ENCODE measurements around the gene ACAA2.
"Not testable (repeated sequence)": the region's sequence is repeated elsewhere in the genome, so short reads cannot be mapped to it uniquely, and the experiment has no call there.

Gene ACAA2

DNA sequence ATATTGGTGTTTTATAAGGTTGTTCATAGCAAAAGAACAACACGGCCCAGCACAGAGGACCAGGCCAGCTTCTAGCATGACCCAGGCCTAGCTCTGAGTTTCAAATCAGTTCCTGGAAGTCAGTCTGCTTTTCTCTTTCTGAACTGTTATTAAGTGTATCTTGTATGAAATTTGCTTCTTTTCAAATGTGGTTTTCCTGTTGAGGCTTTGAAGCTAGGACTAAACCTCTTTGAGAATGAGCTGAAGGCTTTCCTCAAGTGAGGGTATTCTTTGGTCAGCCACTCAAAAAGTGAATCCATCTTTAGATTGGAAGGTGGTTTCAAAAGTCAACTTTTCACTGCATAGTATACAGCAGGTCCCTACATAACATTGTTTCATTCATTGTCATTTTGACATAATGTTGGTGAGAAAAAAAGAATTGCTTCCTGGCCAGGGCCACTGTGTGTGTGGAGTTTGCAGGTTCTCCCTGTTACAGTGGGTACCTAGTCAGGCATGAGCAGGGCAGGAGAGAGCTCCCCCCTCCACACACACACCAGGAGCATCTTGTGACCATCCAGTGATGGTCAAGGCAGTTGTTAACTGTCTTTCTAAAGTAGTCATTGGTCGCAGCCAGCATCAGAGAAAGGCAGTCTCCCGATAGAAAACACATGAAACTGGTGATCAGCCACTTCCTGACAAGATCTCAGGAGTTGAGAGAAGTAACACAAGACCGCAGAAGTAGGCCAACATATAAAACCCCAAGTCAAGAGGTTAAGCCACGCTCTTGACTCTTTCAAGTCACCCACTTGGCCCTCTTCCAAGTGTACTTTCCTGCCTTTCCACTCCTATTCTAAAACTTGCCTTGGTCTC is 6.7 kb upstream of the ACAA2 start:
- no peak for FAIRE-seq
- TF ChIP-seq POLR2A (IDR thresholded peaks at IDR 0.05; ENCODE audit: low read depth, low read length) (no peak), TAF1 (IDR thresholded peaks at IDR 0.05; ENCODE audit: borderline replicate concordance, low read depth, low read length) (no peak), POLR2AphosphoS5 (IDR thresholded peaks at IDR 0.05; ENCODE audit: low read depth, low read length) (no peak)
- no peak for DNase-seq (ENCODE audit: insufficient read length)

DNA sequence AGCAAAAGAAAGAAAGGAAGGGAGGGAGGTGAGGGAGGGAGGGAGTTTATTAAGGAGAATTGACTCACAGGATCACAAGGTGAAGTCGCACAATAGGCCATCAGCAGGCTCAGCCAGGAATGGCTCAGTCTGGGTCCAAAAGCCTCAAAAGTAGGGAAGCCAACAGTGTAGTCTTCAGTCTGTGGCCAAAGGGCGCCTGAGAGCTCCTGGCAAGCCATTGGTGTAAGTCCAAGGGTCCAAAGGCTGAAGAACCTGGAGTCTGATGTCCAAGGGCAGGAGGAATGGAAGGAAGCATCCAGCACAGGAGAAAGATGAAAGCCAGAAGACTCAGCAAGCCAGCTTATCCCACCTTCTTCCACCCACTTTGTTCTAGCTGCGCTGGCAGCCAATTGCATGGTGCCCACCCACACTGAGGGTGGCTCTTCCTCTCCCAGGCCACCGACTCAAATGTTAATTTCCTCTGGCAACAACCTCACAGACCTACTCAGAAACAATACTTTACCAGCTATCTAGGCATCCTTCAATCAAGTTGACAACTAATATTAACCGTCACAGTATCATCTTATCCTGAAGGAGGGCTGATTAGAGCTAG is 5.8 kb upstream of the ACAA2 start:
- DNase-seq (ENCODE audit: insufficient read length) = no peak

DNA sequence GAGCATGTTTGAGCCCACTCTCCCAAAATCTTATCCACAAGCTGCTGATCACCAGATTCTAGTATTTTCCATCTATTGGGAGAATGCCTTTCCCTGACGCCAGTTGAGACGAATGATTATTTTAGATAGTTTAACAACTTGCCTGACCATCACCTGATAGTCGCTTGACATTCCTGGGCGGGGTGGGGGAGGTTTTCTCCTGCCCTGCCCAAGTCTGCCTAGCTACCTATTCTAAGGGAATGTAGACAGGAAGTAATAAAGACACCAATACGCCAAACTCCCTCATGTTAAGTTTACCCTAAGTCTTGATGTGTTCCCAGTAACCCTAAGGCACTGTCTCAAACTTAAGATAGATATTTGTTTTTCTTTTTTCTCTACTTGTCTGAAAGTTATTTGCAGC is 4.6 kb upstream of the ACAA2 start:
- DNase-seq (ENCODE audit: insufficient read length) (no peak), FAIRE-seq (no peak)
- TF ChIP-seq POLR2AphosphoS5 (IDR thresholded peaks at IDR 0.05; ENCODE audit: low read depth, low read length) = no peak
- TF ChIP-seq POLR2A (IDR thresholded peaks at IDR 0.05; ENCODE audit: low read depth, low read length) = no peak
- no peak for TF ChIP-seq TAF1 (IDR thresholded peaks at IDR 0.05; ENCODE audit: borderline replicate concordance, low read depth, low read length)

More for the DNA sequence above, 5.8 kb upstream of the ACAA2 start:
- FAIRE-seq = no peak
- no peak for TF ChIP-seq POLR2A (IDR thresholded peaks at IDR 0.05; ENCODE audit: low read depth, low read length)
- TF ChIP-seq TAF1 (IDR thresholded peaks at IDR 0.05; ENCODE audit: borderline replicate concordance, low read depth, low read length) = no peak
- no peak for TF ChIP-seq POLR2AphosphoS5 (IDR thresholded peaks at IDR 0.05; ENCODE audit: low read depth, low read length)

- TF ChIP-seq POLR2A (IDR thresholded peaks at IDR 0.05; ENCODE audit: low read depth, low read length) (no peak), POLR2AphosphoS5 (IDR thresholded peaks at IDR 0.05; ENCODE audit: low read depth, low read length) (no peak), TAF1 (IDR thresholded peaks at IDR 0.05; ENCODE audit: borderline replicate concordance, low read depth, low read length) (no peak)
- DNase-seq (ENCODE audit: insufficient read length) (no peak), FAIRE-seq (no peak)
Observed at GRCh38 chr18:49815927-49816326, 2.6 kb upstream of the ACAA2 start.

DNA sequence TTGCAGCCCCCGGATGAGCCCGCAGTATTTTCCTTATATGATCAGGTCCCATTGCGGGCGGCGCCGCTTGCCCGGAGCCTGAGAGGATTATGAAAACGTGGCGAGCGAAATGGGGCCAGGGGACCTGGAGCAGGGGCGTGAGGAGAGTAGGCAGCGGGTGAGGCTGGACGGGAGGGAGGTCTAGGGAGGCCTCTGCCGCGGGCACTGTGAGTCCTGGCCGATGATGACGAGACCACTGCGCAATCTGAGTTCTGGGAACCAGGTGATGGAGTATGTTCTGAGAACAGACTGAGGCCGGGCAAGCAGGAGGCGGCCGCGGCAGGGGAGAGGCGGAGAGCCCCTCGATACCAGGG is 790 bp upstream of the ACAA2 start:
- no peak for FAIRE-seq
- TF ChIP-seq POLR2A (IDR thresholded peaks at IDR 0.05; ENCODE audit: low read depth, low read length) = no peak
- no peak for TF ChIP-seq TAF1 (IDR thresholded peaks at IDR 0.05; ENCODE audit: borderline replicate concordance, low read depth, low read length)
- no peak for TF ChIP-seq POLR2AphosphoS5 (IDR thresholded peaks at IDR 0.05; ENCODE audit: low read depth, low read length)
- no peak for DNase-seq (ENCODE audit: insufficient read length)

- no peak for FAIRE-seq
- DNase-seq (ENCODE audit: insufficient read length) = peak; percentile 19
- TF ChIP-seq POLR2AphosphoS5 (IDR thresholded peaks at IDR 0.05; ENCODE audit: low read depth, low read length) = no peak
- TF ChIP-seq POLR2A (IDR thresholded peaks at IDR 0.05; ENCODE audit: low read depth, low read length) = no peak
- no peak for TF ChIP-seq TAF1 (IDR thresholded peaks at IDR 0.05; ENCODE audit: borderline replicate concordance, low read depth, low read length)
Observed at GRCh38 chr18:49813069-49813318, 339 bp downstream of the ACAA2 start.

GRCh38 chr18:49812286-49813068 is 856 bp downstream of the ACAA2 start:
- DNase-seq (ENCODE audit: insufficient read length) (no peak), FAIRE-seq (no peak)
- TF ChIP-seq TAF1 (IDR thresholded peaks at IDR 0.05; ENCODE audit: borderline replicate concordance, low read depth, low read length) = no peak
- no peak for TF ChIP-seq POLR2A (IDR thresholded peaks at IDR 0.05; ENCODE audit: low read depth, low read length)
- TF ChIP-seq POLR2AphosphoS5 (IDR thresholded peaks at IDR 0.05; ENCODE audit: low read depth, low read length) = no peak

- FAIRE-seq = no peak
- TF ChIP-seq POLR2AphosphoS5 (IDR thresholded peaks at IDR 0.05; ENCODE audit: low read depth, low read length) (no peak), TAF1 (IDR thresholded peaks at IDR 0.05; ENCODE audit: borderline replicate concordance, low read depth, low read length) (no peak), POLR2A (IDR thresholded peaks at IDR 0.05; ENCODE audit: low read depth, low read length) (no peak)
- DNase-seq (ENCODE audit: insufficient read length) = no peak
Observed at GRCh38 chr18:49811151-49811938, 2.0 kb downstream of the ACAA2 start.

GRCh38 chr18:49808553-49809191 is 4.7 kb downstream of the ACAA2 start:
- not testable (repeated sequence) for DNase-seq (ENCODE audit: insufficient read length); FAIRE-seq

GRCh38 chr18:49804096-49804495 is 9.2 kb downstream of the ACAA2 start:
- TF ChIP-seq POLR2AphosphoS5 (IDR thresholded peaks at IDR 0.05; ENCODE audit: low read depth, low read length) = no peak
- no peak for TF ChIP-seq TAF1 (IDR thresholded peaks at IDR 0.05; ENCODE audit: borderline replicate concordance, low read depth, low read length)
- TF ChIP-seq POLR2A (IDR thresholded peaks at IDR 0.05; ENCODE audit: low read depth, low read length) = no peak

GRCh38 chr18:49802623-49803022 is 10.7 kb downstream of the ACAA2 start:
- TF ChIP-seq POLR2A (IDR thresholded peaks at IDR 0.05; ENCODE audit: low read depth, low read length) = no peak
- TF ChIP-seq POLR2AphosphoS5 (IDR thresholded peaks at IDR 0.05; ENCODE audit: low read depth, low read length) = no peak
- TF ChIP-seq TAF1 (IDR thresholded peaks at IDR 0.05; ENCODE audit: borderline replicate concordance, low read depth, low read length) = no peak
- FAIRE-seq = no peak
- no peak for DNase-seq (ENCODE audit: insufficient read length)

More at GRCh38 chr18:49804096-49804495, 9.2 kb downstream of the ACAA2 start:
- DNase-seq (ENCODE audit: insufficient read length) (no peak), FAIRE-seq (no peak)

DNA sequence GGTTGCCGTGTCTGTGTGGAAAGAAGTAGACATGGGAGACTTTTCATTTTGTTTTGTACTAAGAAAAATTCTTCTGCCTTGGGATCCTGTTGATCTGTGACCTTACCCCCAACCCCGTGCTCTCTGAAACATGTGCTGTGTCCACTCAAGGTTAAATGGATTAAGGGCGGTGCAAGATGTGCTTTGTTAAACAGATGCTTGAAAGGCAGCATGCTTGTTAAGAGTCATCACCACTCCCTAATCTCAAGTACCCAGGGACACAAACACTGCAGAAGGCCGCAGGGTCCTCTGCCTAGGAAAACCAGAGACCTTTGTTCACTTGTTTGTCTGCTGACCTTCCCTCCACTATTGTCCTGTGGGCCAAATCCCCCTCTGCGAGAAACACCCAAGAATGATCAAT is 12.8 kb downstream of the ACAA2 start:
- not testable (repeated sequence) for DNase-seq (ENCODE audit: insufficient read length); FAIRE-seq

DNA sequence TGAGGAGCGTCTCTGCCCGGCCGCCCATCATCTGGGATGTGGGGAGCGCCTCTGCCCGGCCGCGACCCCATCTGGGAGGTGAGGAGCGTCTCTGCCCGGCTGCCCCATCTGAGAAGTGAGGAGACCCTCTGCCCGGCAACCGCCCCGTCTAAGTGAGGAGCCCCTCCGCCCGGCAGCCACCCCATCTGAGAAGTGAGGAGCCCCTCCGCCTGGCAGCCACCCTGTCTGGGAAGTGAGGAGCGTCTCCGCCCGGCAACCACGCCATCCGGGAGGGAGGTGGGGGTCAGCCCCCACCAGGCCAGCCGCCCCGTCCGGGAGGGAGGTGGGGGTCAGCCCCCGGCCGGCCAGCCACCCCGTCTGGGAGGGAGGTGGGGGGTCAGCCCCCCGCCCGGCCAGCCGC is 13.5 kb downstream of the ACAA2 start:
- DNase-seq (ENCODE audit: insufficient read length); FAIRE-seq: not testable (repeated sequence)

Measured in GM12892 (cell line).